Measurements from ENCODE around the gene ICE1.
A peak's percentile ranks its signal among the peaks of the same experiment; 100 is the strongest.
"Not testable (repeated sequence)": the region's sequence is repeated elsewhere in the genome, so short reads cannot be mapped to it uniquely, and the experiment has no call there.

Gene ICE1, protein sequence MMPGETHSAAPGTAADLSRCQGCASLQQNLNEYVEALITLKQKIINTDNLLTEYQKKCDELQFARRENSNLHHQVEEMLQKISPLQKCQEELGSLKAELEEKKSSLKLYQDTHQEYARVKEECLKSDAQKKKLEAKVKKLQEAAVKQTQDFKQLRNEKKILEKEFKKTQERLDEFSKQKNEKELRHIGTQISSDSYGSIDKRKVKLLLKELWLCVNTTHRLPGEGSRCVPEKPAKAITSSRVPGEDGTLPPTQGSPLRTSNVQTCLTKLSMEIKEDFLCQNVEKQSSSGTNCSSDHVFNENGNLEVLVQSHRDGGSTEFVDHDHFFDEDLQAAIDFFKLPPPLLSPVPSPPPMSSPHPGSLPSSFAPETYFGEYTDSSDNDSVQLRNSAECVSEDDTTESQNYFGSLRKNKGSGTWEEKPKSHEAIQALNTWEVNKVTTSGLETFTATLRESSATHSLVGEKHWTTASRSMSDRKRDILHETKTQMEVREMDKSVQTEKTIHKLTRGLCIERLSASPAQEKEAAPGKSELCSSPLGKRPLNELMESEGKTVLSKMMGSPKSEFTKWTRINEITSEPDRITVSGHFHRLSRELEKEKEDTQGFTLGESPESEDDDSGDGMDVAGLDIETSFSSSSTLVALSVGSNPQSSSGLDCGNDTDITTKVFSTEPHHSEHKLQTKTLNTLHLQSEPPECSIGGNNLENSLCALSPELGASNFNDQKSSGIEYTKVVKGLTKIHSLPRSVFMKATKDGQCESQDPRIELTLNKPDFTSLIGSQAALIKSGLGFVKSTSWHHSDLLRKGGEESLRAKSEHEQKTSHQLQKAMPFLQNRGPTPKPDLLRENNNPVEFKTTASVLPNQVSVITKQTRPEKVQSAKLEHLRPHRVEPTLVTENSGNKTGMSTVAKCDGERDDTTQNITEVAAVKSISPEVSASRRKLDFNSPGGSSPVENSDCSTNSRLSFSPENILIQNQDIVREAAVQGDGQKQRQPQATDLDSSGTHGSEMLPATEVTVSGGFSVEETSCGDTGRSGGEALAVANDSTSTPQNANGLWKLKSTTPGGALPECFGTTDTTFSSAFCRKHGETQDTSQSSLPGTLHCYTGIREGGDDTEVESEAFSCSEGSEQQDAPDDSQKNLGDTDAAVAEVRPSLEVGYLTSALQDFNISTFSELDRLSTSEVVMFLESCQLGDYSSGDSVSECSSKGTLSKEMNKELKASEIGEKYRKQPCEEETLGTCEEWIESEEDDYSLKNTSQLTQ (N-terminal part only)

DNA sequence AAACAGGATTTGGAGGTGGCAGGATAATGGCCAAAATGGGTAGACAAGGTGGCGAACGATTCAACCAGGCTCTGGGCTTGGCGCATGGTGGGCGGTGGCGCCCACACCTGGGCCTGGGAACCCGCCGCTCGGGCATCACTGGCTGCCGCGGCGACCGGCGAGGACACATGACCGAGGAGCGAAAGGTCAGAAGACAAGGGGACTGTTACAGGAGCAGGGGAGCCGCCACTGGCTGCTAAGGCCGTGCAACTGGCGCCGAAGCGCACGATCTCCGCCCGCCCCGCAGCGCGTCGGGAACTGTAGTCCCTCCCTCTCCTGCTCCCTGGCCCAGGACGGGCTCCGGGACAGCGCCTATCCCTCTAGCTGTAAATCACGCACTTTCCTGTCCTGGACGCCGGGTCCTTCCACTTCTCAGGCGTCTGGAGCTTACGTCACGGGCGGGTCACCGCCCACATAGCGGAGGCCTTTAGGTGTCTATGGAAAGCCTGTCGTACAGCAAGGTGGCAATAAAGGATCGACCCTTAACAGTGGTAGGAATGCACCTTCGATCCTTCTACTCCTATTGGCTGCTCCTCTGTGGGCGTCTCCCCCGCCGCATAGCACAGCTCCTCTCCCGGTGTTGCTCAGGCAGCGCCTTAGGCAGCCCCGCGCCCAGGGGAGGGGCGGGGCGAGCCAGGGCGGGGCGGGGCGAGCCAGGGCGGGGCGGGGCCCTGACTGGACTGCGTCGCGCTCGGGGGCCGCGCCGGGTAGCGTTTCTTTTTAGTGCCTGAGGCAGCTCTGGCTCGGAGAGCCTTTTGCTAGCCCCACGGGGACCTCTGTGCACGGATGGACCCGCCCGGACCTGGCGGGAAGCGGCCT, at the start of gene ICE1:
ICE1 (plus strand) TSS at position 717 of the 858 bp plus-strand sequence. CDS start 239 bp downstream, outside the sequence.
- peak; percentile 95 for DNase-seq (ENCODE audit: low spot score)

DNA sequence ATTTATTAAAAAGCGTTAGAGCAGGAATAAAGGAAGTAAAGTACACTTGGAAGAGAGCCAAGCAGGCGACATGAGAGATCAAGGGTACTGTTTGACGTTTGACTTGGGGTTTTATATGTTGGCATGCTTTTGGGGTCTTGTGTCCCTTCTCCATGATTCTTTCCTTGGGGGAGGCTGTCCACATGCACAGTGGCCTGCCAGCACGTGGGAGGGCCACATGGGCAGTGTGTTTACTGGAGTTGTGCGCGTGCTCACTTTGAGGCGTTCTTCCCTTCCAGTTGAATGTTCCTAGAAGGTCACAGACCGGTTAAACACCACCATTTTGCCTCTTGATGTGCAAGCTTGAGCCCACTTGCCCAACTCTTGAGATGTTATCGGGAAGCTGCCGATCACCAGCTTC, 49.5 kb upstream of the ICE1 start:
- DNase-seq (ENCODE audit: low spot score), result no peak

DNA sequence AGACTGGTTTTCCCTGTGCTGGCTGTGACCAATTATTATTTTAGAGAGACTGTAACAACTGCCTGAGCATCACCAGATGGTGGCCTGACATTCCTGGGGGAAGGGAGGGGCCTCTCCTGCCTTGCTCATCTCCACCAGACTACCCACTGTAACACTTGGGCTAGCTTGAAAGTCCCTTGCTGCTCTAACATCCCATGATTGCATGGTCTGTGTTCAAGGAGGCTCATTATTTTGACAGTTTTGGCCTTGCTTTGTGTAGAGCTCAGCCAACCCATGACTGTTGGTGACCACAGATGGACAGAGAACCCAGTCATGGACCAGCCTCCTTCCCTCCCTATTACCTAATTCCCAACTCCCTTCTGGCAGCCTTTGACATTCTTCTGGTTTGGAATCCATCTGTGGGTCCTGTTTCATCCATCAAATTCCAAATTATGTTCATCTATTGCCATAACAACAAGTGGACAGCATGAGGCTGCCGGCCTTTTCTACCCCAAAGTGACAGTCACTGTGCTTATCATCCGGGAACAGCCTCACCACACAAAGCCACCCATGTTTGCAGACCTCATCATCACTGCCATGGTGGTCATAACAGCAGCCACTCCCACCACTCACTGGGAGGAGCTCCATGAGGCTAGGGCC, 49.0 kb upstream of the ICE1 start:
- no peak for DNase-seq (ENCODE audit: low spot score)

DNA sequence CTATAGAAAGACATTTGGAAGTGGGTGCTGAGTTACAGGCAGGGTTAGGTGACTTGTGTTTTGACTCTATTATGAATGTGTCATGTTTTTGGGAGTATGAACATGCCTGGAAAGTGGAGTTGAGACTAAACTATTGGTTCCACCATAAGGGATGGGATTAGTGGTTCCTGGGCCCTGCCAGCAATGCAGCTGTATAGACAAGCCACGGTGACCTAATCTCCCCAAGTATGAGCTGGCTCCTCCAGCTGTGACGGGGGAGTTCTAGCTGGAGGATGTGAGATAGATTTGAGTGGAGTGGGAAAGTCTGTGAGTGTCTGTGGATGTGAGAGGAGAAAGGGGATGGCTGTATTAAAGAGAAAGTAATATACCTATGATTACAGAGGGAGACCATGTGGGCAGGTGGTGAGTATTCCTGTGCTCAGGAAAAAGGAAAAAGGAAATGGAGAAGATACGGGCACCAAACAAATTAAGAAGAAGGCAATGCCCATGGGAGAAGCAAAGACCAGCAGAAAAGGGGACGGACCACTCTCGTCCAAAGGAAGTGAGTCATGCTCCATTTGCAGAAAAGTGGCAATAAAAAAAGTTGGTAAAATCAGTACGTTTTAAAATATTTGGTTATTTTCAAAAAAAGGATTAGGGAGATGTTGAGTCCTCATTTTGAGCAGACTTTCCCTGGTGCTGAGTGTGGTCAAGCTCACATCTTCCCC, 48.3 kb upstream of the ICE1 start:
- DNase-seq (ENCODE audit: low spot score), result no peak

DNA sequence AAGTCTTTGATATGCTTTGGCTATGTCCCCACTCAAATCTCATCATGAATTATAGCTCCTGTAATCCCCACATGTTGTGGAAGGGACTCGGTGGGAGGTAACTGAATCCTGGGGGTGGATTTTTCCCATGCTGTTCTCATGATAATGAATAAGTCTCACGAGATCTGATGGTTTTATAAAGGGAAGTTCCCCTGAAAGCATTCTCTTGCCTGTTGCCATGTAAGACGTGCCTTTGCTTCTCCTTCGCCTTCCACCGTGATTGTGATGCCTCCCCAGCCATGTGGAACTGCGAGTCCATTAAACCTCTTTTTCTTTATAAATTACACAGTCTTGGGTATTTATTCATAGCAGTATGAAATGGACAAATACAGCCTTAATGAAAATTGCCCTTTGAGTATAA, 44.7 kb upstream of the ICE1 start:
- DNase-seq (ENCODE audit: low spot score), result no peak

DNA sequence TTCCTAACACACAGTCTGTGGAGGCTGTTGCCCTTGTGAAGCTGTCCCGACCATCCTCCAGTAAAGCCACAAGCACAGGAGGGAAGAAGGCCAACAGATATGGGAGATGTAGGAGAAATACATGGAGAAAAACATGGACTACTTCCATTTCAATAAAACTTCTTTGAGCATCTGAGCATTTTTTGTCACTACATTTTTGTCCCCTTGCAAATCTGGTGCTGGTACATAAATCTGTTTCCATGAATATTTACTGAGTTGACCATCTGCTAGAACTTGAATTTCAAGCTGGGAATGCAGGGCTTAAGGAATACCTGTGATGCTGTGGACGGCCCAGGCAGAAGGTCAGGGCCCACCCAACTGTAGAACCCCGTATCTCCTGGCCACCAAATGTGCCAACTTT, 43.9 kb upstream of the ICE1 start:
- DNase-seq (ENCODE audit: low spot score), result no peak

DNA sequence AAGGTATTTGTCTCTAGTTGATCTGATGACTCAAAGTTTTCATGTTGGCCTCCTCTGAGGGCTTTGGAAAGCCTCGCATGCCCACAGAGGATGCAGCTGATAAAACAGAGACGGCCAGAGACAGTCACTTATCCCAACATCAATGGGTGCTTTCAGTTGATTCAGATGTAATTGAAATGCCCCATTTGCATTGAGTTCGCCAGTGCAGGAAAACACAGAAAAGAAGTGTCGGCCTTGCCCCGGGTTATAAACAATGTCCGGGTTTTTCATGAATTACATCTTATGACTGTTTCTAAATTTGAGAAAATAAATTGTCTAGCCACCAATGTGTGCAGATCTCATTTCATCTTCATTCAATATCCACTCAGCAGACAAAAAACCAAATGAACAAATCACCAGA, 42.2 kb upstream of the ICE1 start:
- no peak for DNase-seq (ENCODE audit: low spot score)

DNA sequence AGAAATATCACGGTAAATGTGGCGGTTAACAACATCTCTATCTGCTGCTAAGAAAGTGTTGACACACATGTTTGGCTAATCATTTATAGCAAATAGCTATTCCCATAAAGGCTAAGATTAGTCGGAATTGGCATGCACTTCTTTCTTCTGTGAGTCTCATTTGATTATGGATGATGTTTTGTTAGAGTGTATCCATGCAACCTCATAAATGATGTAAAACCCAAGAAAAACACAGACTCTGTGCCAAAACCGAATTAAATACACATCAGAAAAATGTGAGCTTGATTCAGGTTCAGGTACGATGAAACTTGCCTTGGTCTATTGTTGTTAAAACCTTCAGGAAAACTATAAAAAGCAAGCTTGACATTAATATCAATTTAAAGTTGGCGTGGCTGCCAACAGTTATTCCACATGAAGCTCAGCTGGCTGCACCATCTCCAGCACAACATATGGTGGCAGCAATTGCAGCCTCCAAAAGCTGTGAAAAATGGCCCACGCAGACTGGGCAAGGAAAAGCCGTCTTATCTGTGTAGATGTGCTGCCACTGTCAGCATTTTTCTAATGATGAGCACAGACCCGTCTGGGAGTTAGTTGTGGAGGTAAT, 41.1 kb upstream of the ICE1 start:
- no peak for DNase-seq (ENCODE audit: low spot score)

DNA sequence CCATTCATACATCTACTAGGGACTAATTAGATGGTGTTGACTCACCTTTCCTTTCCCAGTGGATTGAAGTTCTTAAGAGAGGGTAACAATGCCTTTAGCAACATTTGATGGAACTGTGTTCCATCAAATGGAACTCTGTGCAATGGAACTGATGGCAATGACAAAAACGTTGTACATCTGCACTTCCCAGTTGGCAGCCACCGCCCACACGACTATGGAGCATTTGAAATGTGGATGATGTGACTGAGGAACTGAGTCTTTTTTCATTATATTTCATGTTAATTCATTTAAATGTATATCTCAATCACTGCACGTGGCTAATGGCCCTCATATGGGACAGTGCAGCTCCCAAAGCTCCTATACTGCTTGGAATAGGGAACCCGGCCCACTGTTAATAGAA, 39.0 kb upstream of the ICE1 start:
- no peak for DNase-seq (ENCODE audit: low spot score)

DNA sequence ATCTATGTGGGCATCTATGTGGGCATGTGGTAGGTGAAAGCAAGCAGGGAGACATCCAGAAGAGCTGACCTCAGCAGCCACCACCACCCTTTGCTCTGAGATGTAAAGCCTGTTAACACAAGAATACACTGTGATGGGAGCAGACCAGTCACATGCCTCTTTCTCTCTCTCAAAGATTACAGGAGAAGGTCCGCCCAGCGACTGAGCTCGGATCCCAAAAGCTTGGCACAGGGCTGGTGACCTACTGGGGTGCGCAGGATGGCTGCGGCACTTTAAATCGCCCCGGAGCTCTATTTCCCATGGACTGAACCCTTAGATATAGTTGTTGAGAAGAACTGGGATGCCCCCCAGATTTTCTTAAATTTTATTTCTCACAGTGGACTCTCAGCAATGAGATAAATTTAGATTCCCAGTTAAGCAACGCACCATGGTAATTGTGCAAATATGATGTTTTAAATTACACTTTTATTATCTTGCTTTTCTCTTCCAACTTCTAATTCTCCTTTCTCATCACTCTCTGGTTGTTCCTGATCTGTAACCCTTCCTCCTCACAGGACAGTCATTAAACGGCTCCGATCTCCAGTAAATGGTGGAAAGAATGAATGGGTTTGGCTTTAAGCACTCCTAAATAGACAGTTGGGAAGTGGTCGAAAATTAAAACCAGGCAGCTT, 37.7 kb upstream of the ICE1 start:
- DNase-seq (ENCODE audit: low spot score), result no peak

DNA sequence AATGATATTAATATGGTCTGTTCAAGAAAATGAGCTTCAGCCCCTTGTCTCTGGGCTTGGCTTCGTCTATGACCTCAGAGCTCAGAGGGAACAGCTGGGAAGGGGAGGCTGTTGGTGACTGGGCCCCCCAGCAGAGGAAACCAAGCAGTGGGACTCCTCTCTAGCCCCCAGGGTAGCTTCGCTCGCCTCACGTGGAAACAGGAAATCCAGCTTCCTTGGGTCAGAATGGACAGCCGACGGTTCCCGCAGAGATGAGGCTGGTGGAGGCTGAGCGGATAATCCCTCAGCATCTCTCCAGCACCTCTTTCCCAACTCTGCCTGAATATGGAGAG, 37.2 kb upstream of the ICE1 start:
- no peak for DNase-seq (ENCODE audit: low spot score)

DNA sequence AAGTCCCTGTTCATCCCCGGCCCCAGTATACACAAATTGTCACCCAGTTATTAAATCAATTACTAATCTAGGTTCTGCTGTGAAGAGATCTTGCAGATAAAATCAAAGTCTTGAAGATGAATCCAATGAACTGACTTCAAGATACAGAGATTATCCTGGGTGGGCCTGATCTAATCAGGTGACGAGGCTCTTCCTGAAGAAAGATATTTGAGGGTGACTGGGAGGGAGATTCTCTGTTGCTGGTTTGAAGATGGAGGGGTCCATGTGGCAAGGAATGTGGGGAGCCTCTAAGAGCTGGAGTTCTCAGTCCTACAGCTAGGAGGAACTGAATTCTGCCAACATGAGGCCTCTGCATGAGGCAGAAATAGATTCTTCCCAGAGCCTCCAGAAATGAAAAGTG, 36.1 kb upstream of the ICE1 start:
- DNase-seq (ENCODE audit: low spot score), result no peak

DNA sequence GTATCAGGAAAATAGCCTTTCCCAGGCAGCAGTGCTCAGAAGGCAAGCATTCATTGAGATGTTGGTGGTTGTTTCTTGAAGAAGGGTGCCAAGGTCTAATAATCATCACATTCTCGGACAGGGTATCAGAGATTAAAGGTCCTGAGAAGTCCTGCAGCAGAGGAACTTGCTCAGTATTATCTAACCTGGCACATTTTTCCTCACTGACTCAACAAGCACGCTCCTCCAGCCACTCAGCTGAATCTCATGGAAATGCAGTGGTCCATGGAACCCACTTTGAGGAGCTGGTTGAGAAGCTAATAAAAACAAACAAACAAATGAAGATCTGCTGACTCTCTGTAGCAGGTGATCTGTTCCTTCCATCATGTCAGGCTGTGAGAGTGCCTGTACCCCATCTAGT, 35.3 kb upstream of the ICE1 start:
- DNase-seq (ENCODE audit: low spot score), result no peak

DNA sequence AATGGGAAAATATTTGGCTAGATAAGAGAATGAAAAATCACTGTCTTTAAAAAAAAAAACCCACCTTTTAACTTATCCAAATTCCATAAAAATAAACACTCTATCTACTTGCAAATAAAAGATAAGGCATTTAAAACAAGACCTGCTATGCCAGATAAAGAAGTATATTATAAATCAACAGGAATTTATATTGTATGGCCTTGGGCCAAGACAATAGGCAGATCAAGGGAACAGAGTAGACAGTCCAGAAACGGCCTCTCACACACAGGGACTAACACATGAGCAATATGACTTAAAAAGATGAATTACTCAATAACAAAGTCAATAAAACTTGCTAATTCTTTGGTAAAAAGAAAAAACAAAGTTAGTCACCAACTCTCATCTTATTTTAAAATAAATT, 34.7 kb upstream of the ICE1 start:
- DNase-seq (ENCODE audit: low spot score), result no peak

DNA sequence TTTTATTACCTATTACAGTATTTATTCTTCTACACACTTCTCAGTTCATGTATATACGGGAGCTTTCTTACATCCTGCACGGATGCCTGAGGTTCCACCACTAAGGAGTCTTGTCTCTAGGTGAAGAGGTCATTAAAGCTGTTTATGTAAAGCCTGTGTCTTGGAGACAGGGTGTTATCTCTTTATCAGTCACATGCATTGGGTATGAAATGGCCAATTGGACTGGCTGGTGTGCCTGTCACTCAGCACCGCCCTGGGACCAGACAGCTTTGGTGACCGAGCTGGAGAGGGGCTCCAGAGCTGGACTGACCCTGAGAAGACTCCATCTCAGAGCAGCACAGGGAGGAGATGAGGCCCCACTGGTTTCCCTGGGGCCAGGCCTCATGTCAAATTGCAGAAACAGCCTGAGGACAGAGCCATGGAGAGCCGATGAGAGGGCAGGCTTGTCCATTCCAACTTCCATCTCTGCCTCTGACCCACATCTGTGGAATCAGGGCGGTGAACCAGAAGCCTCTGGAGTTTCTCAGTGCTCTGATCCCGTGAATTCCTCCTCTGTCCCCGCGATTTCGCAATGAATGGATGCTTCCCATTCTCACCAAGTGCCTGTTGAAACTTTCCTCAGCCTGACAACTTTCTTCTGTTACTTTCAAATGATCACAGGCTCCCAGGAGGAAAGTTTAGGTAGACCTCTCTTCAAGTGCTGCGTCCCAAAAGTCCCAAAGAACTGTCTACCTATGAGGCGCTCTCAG, 32.2 kb upstream of the ICE1 start:
- not testable (repeated sequence) for DNase-seq (ENCODE audit: low spot score)

DNA sequence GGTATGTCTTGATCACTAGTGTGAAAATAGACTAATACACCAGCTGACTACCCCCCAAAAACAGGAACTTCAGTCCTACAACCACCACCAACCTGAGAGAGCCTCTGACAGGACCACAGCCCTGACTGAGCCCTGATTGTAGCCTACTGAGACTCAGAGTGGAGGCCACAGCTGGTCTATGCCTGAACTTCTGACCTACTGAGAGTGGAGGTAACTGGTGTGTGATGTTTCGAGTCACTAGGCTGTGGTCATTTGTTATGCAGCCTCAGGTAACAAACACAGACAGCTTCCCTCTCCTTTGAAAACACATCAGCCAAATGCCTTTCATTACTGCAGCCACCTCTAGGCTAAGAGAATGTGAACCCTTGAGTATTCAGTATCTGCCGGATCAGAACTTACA, 30.0 kb upstream of the ICE1 start:
- DNase-seq (ENCODE audit: low spot score), result not testable (repeated sequence)

DNA sequence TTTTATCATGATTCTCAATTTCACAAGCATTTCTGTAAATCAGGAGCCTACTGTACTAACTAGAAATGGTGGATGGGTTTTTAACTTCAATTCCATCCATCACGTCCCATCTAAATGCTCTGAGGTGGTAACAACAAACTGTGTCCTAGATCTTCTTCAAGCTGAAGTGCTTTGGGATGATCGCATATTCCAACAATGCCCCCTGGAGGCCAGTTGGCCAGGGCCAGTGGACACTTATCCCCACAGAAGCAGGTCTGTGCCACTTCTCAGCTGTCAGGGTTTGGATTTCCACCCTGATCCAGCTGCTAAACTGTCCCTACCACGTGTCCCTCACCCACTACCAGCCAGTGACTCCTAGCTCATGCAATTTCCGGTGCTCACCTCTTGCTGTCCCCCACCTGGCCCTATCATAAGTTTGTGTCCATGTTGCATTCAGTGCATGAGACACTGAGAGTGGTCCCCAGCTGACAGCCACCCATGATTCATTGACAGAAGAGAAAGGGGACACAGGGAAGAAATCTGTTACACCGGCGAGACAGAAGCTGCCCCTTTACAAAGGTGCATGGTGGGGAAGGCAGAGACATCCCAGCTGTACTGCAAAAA, 28.0 kb upstream of the ICE1 start:
- DNase-seq (ENCODE audit: low spot score), result not testable (repeated sequence)

DNA sequence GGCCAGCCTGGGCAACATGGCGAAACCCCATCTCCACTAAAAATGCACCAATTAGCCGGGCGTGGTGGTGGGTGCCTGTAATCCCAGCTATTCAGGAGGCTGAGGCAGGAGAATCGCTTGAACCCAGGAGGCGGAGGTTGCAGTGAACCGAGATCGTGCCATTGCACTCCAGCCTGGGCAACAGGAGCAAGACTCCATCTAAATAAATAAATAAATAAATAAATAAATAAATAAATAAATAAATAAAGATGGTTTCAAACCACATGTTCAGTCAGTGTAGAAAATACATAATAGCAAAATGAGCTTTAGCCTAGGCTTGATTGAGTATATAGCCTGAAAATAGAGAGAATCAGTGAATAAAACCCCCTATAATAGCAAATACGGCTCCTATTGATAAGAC, 27.4 kb upstream of the ICE1 start:
- not testable (repeated sequence) for DNase-seq (ENCODE audit: low spot score)

All from hematopoietic multipotent progenitor cell treated with erythropoietin and hydrocortisone succinate and interleukin-3 and kit ligand, for 15 days (in vitro differentiated cells).